Aorta (tissue), 5 donors: ENCODE results near the gene TMEM178B. TPM values are rescaled to one million over a fixed set of nuclear protein-coding genes. Genes with fewer than 3 reads are reported as not detected.

Source experiments
- ATAC-seq: fragments of 200-7000 bp; cut with Tn5 transposase; one replicate; pipeline ENCODE4 v1.9.1; 2022; ENCODE audit warnings: moderate library complexity; ENCODE audit not compliant: low FRiP score
- DNase-seq, 2 donors: peaks; one replicate each; pipeline ENCODE4 v3.0.0-alpha.2; 2020
- H3K27ac ChIP-seq, 2 donors: one replicate each; pipeline ENCODE4 v1.5.1; 2013; ENCODE audit warnings: low read length in 2 of 2, mild to moderate bottlenecking in 2 of 2, moderate library complexity in 2 of 2, control low read depth in 1 of 2, inconsistent platforms in 1 of 2, low read depth in 1 of 2
- H3K27me3 ChIP-seq, 2 donors: one replicate each; pipeline ENCODE4 v1.6.1; 2013; ENCODE audit warnings: control low read depth in 1 of 2, low read length in 1 of 2, mild to moderate bottlenecking in 1 of 2, moderate library complexity in 1 of 2; ENCODE audit not compliant: insufficient read depth in 2 of 2, control insufficient read depth in 1 of 2
- H3K36me3 ChIP-seq, 2 donors: one replicate each; pipeline ENCODE4 v1.6.1; 2013; ENCODE audit warnings: control low read depth in 1 of 2, low read length in 1 of 2, mild to moderate bottlenecking in 1 of 2; ENCODE audit not compliant: insufficient read depth in 2 of 2, control insufficient read depth in 1 of 2
- H3K4me1 ChIP-seq, 2 donors: one replicate each; pipeline ENCODE4 v1.6.1; 2013; ENCODE audit warnings: low read length in 2 of 2, control low read depth in 1 of 2, mild to moderate bottlenecking in 1 of 2, moderate library complexity in 1 of 2; ENCODE audit not compliant: insufficient read depth in 2 of 2, control insufficient read depth in 1 of 2
- H3K4me3 ChIP-seq, 2 donors: one replicate each; pipeline ENCODE4 v1.5.1; 2013; ENCODE audit warnings: low read length in 2 of 2, control low read depth in 1 of 2, mild to moderate bottlenecking in 1 of 2
- H3K9me3 ChIP-seq: one replicate; pipeline ENCODE4 v1.6.1; 2013; ENCODE audit warnings: mild to moderate bottlenecking, low read length; ENCODE audit not compliant: control insufficient read depth
- WGBS, 2 donors: extraction: QIAGEN DNeasy Blood & Tissue Kit; methylation state at CpG; one replicate each; pipeline ENCODE4 v1.1.7; 2013; 5-methylcytosine and 5-hydroxymethylcytosine counted together
- intact Hi-C, 2 donors: fragments of 100-400 bp; cut with DNase I; formaldehyde crosslinking; loops; one replicate each; pipeline versions ENCODE4 v1.14.2 to v1.15.0; 2022
- polyA plus RNA-seq, 2 donors: library from polyadenylated mRNA; stranded (reverse); fragments of 200-250 nt; gene quantifications; one replicate each; pipeline ENCODE4 v1.2.3, GENCODE V29; 2013
- total RNA-seq, 2 donors: library from RNA; stranded (reverse); fragmentation: NEBNext Ultra II Directional; extraction: Animal tissue kit (Norgen Biotek cat#: 25700); gene quantifications; one replicate each; pipeline ENCODE4 v1.2.1, GENCODE V29; 2021
- donor health status: healthy with polysubstance abuse.
- donor health status: Bipolar disorder and iron deficiency.
- donor health status: DM: no; HTN: no; CAD: no.
- donor health status: DM: no; HTN: no; CAD: no.
- donor health status: DM: yes; HTN: yes; CAD: no.

The TMEM178B gene
- total and polyA plus RNA-seq, 4 donors = 0.05 to 0.42 (median 0.19) TPM

GRCh38 chr7:141418066-141418465 is 344.2 kb downstream of the TMEM178B start:
- H3K27ac ChIP-seq = no peak overlapping the region
- 29 to 50% methylated on average over 1 of the region's 1 CpG for WGBS, 2 donors
- H3K36me3 ChIP-seq = no peaks in the 10 kb centered on the region
- H3K4me1 ChIP-seq = no peaks in the 10 kb centered on the region
- H3K9me3 ChIP-seq = peaks cover 2% of the 10 kb centered on the region
- peaks cover 0 to 3% of the 10 kb centered on the region in 2 donors for H3K27me3 ChIP-seq
- DNase-seq (no peak), ATAC-seq (no peak)
- intact Hi-C loops = no loop called here
- no peak overlapping the region for H3K4me3 ChIP-seq

- Histone ChIP-seq H3K4me3 (no peak overlapping the region), H3K9me3 (no peaks in the 10 kb centered on the region), H3K27ac (no peak overlapping the region), H3K27me3 (no peaks in the 10 kb centered on the region), H3K36me3 (no peaks in the 10 kb centered on the region), H3K4me1 (no peaks in the 10 kb centered on the region)
- DNase-seq (no peak), ATAC-seq (no peak)
- 56 to 65% methylated on average over 2 of the region's 2 CpGs for WGBS, 2 donors
- intact Hi-C loops = no loop called here
These were observed 347.4 kb downstream of the TMEM178B start for GRCh38 chr7:141421306-141421705.

- H3K4me1 ChIP-seq = no peaks in the 10 kb centered on the region
- H3K9me3 ChIP-seq = peaks cover 4% of the 10 kb centered on the region
- ATAC-seq (no peak), DNase-seq (no peak)
- H3K4me3 ChIP-seq = no peak overlapping the region
- intact Hi-C loops = no loop called here
- H3K36me3 ChIP-seq = no peaks in the 10 kb centered on the region
- no peaks in the 10 kb centered on the region for H3K27me3 ChIP-seq
- no peak overlapping the region for H3K27ac ChIP-seq
These were observed 353.3 kb downstream of the TMEM178B start for GRCh38 chr7:141427134-141427533.

GRCh38 chr7:141430455-141431139 is 356.7 kb downstream of the TMEM178B start:
- Histone ChIP-seq H3K4me3 (no peak overlapping the region), H3K27ac (no peak overlapping the region), H3K36me3 (no peaks in the 10 kb centered on the region), H3K27me3 (no peaks in the 10 kb centered on the region), H3K9me3 (peaks cover 4% of the 10 kb centered on the region), H3K4me1 (no peaks in the 10 kb centered on the region)
- DNase-seq (no peak), ATAC-seq (no peak)
- intact Hi-C loops = no loop called here
- WGBS, 2 donors = 16 to 18% methylated on average over 12 of the region's 12 CpGs

- no peak for ATAC-seq
- H3K4me1 ChIP-seq = no peaks in the 10 kb centered on the region
- H3K4me3 ChIP-seq = no peak overlapping the region
- no peaks in the 10 kb centered on the region for H3K27me3 ChIP-seq
- H3K9me3 ChIP-seq = peaks cover 4% of the 10 kb centered on the region
- intact Hi-C loops = no loop called here
- H3K27ac ChIP-seq = no peak overlapping the region
- no peak for DNase-seq
- WGBS, 2 donors = 35 to 49% methylated on average over 2 of the region's 2 CpGs
- H3K36me3 ChIP-seq = no peaks in the 10 kb centered on the region
These were observed 357.2 kb downstream of the TMEM178B start for GRCh38 chr7:141431140-141431479.

GRCh38 chr7:141431711-141432110 is 357.8 kb downstream of the TMEM178B start:
- no peaks in the 10 kb centered on the region for H3K4me1 ChIP-seq
- no peak for ATAC-seq
- no peak for DNase-seq
- H3K27me3 ChIP-seq = no peaks in the 10 kb centered on the region
- H3K9me3 ChIP-seq = peaks cover 2% of the 10 kb centered on the region
- no peak overlapping the region for H3K27ac ChIP-seq
- WGBS, 2 donors = 80 to 83% methylated on average over 1 of the region's 1 CpG
- intact Hi-C loops = no loop called here
- H3K4me3 ChIP-seq = no peak overlapping the region
- no peaks in the 10 kb centered on the region for H3K36me3 ChIP-seq

- Histone ChIP-seq H3K27ac (no peak overlapping the region), H3K4me3 (no peak overlapping the region), H3K9me3 (no peaks in the 10 kb centered on the region), H3K36me3 (no peaks in the 10 kb centered on the region), H3K4me1 (no peaks in the 10 kb centered on the region), H3K27me3 (no peaks in the 10 kb centered on the region)
- WGBS, 2 donors = 23 to 49% methylated on average over 2 of the region's 2 CpGs
- ATAC-seq (no peak), DNase-seq (no peak)
- intact Hi-C loops = no loop called here
These were observed 359.8 kb downstream of the TMEM178B start for GRCh38 chr7:141433698-141434097.

- no peak overlapping the region for H3K4me3 ChIP-seq
- H3K36me3 ChIP-seq = no peaks in the 10 kb centered on the region
- 36 to 53% methylated on average over 2 of the region's 2 CpGs for WGBS, 2 donors
- intact Hi-C loops = no loop called here
- no peaks in the 10 kb centered on the region for H3K27me3 ChIP-seq
- no peaks in the 10 kb centered on the region for H3K4me1 ChIP-seq
- no peak for ATAC-seq
- no peak for DNase-seq
- no peaks in the 10 kb centered on the region for H3K9me3 ChIP-seq
- H3K27ac ChIP-seq = no peak overlapping the region
These were observed 362.3 kb downstream of the TMEM178B start for GRCh38 chr7:141436139-141436538.

- WGBS, 2 donors = 57 to 58% methylated on average over 7 of the region's 7 CpGs
- no peaks in the 10 kb centered on the region for H3K36me3 ChIP-seq
- H3K9me3 ChIP-seq = no peaks in the 10 kb centered on the region
- no peak for DNase-seq
- H3K4me3 ChIP-seq = no peak overlapping the region
- H3K27me3 ChIP-seq = no peaks in the 10 kb centered on the region
- intact Hi-C loops = no loop called here
- H3K4me1 ChIP-seq = no peaks in the 10 kb centered on the region
- ATAC-seq = no peak
- H3K27ac ChIP-seq = no peak overlapping the region
These were observed 362.8 kb downstream of the TMEM178B start for GRCh38 chr7:141436575-141437075.
